ENCODE measurements around the gene RANBP9.

DNA sequence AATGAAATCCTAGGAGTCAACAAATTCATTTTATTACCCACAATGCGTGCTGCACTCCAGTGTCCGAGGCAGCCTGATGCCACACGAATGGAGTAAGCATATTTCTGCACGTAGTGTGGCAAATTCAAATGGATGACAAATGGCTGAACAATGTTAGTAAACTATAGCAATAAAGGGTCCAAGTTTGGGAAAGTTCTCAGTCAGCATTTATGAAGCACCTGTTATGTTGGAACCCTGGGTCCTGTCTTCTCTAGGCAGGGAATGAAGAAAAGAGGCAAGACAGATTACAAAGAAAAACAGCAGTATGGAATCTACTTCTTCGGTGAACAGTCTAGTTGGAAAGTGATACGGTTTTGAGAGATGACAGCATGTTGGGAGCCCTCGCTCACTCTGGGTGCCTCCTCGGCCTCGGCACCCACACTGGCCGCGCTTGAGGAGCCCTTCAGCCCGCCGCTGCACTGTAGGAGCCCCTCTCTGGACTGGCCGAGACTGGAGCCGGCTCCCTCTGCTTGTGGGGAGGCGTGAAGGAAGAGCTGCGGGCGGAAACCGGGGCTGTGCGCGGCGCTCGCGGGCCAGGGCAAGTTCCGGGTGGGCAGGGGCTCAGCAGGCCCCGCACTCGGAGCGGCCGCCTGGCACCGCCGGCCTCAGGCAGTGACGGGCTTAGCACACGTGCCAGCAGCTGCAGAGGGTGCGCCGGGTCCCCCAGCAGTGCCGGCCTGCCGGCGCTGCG lies 4.8 kb upstream of the RANBP9 start:
- no peak for TF ChIP-seq POLR2AphosphoS5 (IDR thresholded peaks at IDR 0.05)
- TF ChIP-seq, protein P1, sequence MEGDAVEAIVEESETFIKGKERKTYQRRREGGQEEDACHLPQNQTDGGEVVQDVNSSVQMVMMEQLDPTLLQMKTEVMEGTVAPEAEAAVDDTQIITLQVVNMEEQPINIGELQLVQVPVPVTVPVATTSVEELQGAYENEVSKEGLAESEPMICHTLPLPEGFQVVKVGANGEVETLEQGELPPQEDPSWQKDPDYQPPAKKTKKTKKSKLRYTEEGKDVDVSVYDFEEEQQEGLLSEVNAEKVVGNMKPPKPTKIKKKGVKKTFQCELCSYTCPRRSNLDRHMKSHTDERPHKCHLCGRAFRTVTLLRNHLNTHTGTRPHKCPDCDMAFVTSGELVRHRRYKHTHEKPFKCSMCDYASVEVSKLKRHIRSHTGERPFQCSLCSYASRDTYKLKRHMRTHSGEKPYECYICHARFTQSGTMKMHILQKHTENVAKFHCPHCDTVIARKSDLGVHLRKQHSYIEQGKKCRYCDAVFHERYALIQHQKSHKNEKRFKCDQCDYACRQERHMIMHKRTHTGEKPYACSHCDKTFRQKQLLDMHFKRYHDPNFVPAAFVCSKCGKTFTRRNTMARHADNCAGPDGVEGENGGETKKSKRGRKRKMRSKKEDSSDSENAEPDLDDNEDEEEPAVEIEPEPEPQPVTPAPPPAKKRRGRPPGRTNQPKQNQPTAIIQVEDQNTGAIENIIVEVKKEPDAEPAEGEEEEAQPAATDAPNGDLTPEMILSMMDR (IDR thresholded peaks at IDR 0.05), result no peak

Data from esophagus muscularis mucosa (tissue), 3 donors.